Sigmoid colon (tissue), 7 donors: ENCODE measurements around the gene ELF2. TPM values are rescaled to one million over a fixed set of nuclear protein-coding genes. Genes with fewer than 3 reads are reported as not detected.
A peak's percentile ranks its signal among the peaks of the same experiment; 100 is the strongest.

Experiments
- DNase-seq: peaks from one replicate; pipeline ENCODE4 v3.0.0-alpha.2; 2019
- H3K27ac ChIP-seq, 4 donors: fragments of 200-600 bp; sonication (generic); one replicate each; pipeline ENCODE4 v1.5.1; 2016 to 2019; ENCODE audit warnings: mild to moderate bottlenecking in 1 of 4
- H3K27me3 ChIP-seq, 3 donors: fragments of 200-600 bp; sonication (generic); one replicate each; pipeline ENCODE4 v1.5.1; 2019; ENCODE audit warnings: mild to moderate bottlenecking in 1 of 3
- H3K36me3 ChIP-seq, 4 donors: fragments of 200-600 bp; sonication (generic); one replicate each; pipeline ENCODE4 v1.5.1; 2016 to 2019
- H3K4me1 ChIP-seq, 4 donors: fragments of 200-600 bp; sonication (generic); one replicate each; pipeline ENCODE4 v1.5.1; 2017 to 2019
- H3K4me3 ChIP-seq, 4 donors: fragments of 200-600 bp; sonication (generic); one replicate each; pipeline ENCODE4 v1.5.1; 2017 to 2019; ENCODE audit warnings: mild to moderate bottlenecking in 2 of 4, moderate library complexity in 1 of 4
- H3K9me3 ChIP-seq, 4 donors: fragments of 200-600 bp in 3 of 4; sonication (generic) in 3 of 4; one replicate each; pipeline versions ENCODE4 v1.5.1 to v1.6.1; 2013 to 2019
- CTCF ChIP-seq, 4 experiments: fragments of 450-650 bp in 3 of 4; fragments of 200-600 bp in 1 of 4; IDR thresholded peaks; one replicate each; pipeline ENCODE4 v1.5.1; 2016 to 2019; ENCODE audit warnings: antibody characterized with exemption in 4 of 4, mild to moderate bottlenecking in 3 of 4, moderate library complexity in 2 of 4
- EP300 ChIP-seq, 4 donors: sonication (generic); formaldehyde crosslinking; IDR thresholded peaks; one replicate each; pipeline ENCODE4 v1.6.1; 2017; ENCODE audit warnings: antibody characterized with exemption in 4 of 4
- POLR2A ChIP-seq, 2 donors: fragments of 450-650 bp; IDR thresholded peaks; one replicate each; pipeline ENCODE4 v1.6.1; 2016; ENCODE audit warnings: antibody characterized with exemption in 2 of 2, mild to moderate bottlenecking in 2 of 2, moderate library complexity in 2 of 2
- POLR2AphosphoS5 ChIP-seq, 4 donors: sonication (generic); formaldehyde crosslinking; IDR thresholded peaks; one replicate each; pipeline ENCODE4 v1.6.1; 2017; ENCODE audit warnings: antibody characterized with exemption in 4 of 4
- WGBS, 2 donors: extraction: QIAGEN DNeasy Blood & Tissue Kit; methylation state at CpG; one replicate each; pipeline ENCODE4 v1.1.7; 2013; 5-methylcytosine and 5-hydroxymethylcytosine counted together
- intact Hi-C: fragments of 100-400 bp; cut with DNase I; formaldehyde crosslinking; loops from one replicate; pipeline ENCODE4 v1.15.1; 2023
- polyA plus RNA-seq, 3 donors: library from polyadenylated mRNA; stranded (reverse); fragments of 200-250 nt; gene quantifications; one replicate each; pipeline ENCODE4 v1.2.3, GENCODE V29; 2013
- total RNA-seq, 4 donors: library from RNA; depleted of rRNA; stranded (reverse); fragments of >200 nt; gene quantifications; one replicate each; pipeline ENCODE4 v1.1.0, GENCODE V29; 2016
- donor health status: healthy with polysubstance abuse.
- donor health status: Bipolar disorder and iron deficiency.
- donor health status: healthy.

Gene ELF2
- total and polyA plus RNA-seq, 7 donors = 9.9 to 83.6 (median 61.4) TPM

DNA sequence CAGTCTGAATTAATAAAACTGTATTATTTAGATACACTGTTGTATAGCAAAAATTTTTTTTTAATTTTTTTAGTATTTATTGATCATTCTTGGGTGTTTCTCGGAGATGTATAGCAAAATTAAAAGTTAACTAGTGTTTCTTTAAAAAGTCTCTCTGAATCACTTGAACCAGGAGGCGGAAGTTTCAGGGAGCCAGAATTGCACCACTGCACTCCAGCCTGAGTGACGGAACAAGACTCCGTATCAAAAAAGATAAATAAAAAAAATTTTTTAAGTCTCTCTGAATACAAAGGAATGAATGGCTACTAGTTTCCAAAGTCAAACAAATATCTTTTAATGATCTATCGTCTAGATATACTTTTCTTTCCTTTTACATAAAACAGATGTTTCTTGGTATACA, 64.4 kb downstream of the ELF2 start:
- no peak overlapping the region for H3K27ac ChIP-seq
- no peaks in the 10 kb centered on the region for H3K4me1 ChIP-seq
- H3K36me3 ChIP-seq = peaks cover 0 to 30% (median 3%) of the 10 kb centered on the region in 4 donors
- 92 to 93% methylated on average over 5 of the region's 5 CpGs for WGBS, 2 donors
- H3K27me3 ChIP-seq = no peaks in the 10 kb centered on the region
- no peak for DNase-seq
- intact Hi-C loops = no loop called here
- no peak overlapping the region for H3K4me3 ChIP-seq
- TF ChIP-seq EP300 (IDR thresholded peaks at IDR 0.05) = no peak
- TF ChIP-seq CTCF (IDR thresholded peaks at IDR 0.05) = no peak
- TF ChIP-seq POLR2A (IDR thresholded peaks at IDR 0.05) = no peak
- no peak for TF ChIP-seq POLR2AphosphoS5 (IDR thresholded peaks at IDR 0.05)
- no peaks in the 10 kb centered on the region for H3K9me3 ChIP-seq

GRCh38 chr4:139108567-139109128, 68.4 kb downstream of the ELF2 start:
- no peaks in the 10 kb centered on the region for H3K9me3 ChIP-seq
- peaks cover 0 to 7% (median 0%) of the 10 kb centered on the region in 4 donors for H3K36me3 ChIP-seq
- 86 to 90% methylated on average over 6 of the region's 6 CpGs for WGBS, 2 donors
- H3K27ac ChIP-seq = no peak overlapping the region
- H3K4me1 ChIP-seq = no peaks in the 10 kb centered on the region
- no peak overlapping the region for H3K4me3 ChIP-seq
- H3K27me3 ChIP-seq = no peaks in the 10 kb centered on the region
- intact Hi-C loops = no loop called here
- no peak for TF ChIP-seq POLR2AphosphoS5 (IDR thresholded peaks at IDR 0.05)
- TF ChIP-seq POLR2A (IDR thresholded peaks at IDR 0.05) = no peak
- TF ChIP-seq EP300 (IDR thresholded peaks at IDR 0.05) = no peak
- TF ChIP-seq CTCF (IDR thresholded peaks at IDR 0.05) = no peak
- no peak for DNase-seq

GRCh38 chr4:139099366-139099982, 77.5 kb downstream of the ELF2 start:
- intact Hi-C loops = loop anchor here (5.0 kb wide), 1 partner anchor 78 kb away; the partner anchor contains the start of gene ELF2
- 4 to 10% methylated on average over 2 of the region's 2 CpGs for WGBS, 2 donors
- H3K4me3 ChIP-seq = no peak overlapping the region

GRCh38 chr4:139092271-139092670, 84.7 kb downstream of the ELF2 start:
- DNase-seq = no peak
- no peaks in the 10 kb centered on the region for H3K4me1 ChIP-seq
- no peaks in the 10 kb centered on the region for H3K27me3 ChIP-seq
- no peaks in the 10 kb centered on the region for H3K9me3 ChIP-seq
- TF ChIP-seq CTCF (IDR thresholded peaks at IDR 0.05) = no peak
- peaks cover 0 to 4% (median 0%) of the 10 kb centered on the region in 4 donors for H3K36me3 ChIP-seq
- intact Hi-C loops = no loop called here
- H3K27ac ChIP-seq = no peak overlapping the region
- WGBS, 2 donors = 80 to 86% methylated on average over 12 of the region's 12 CpGs
- no peak overlapping the region for H3K4me3 ChIP-seq

More at GRCh38 chr4:139099366-139099982, 77.5 kb downstream of the ELF2 start:
- TF ChIP-seq CTCF (IDR thresholded peaks at IDR 0.05) (peak; percentile 56 to 88 (median 74)), EP300 (IDR thresholded peaks at IDR 0.05) (no peak), POLR2AphosphoS5 (IDR thresholded peaks at IDR 0.05) (peak in 2 of 4 donors; percentile 13 to 31)
- Histone ChIP-seq H3K36me3 (no peaks in the 10 kb centered on the region), H3K9me3 (no peaks in the 10 kb centered on the region), H3K27ac (no peak overlapping the region), H3K27me3 (no peaks in the 10 kb centered on the region), H3K4me1 (peaks cover 0 to 7% (median 0%) of the 10 kb centered on the region in 4 donors)
- peak; percentile 82 for DNase-seq
